GM12878 (cell line): ENCODE data around the gene LMBRD1.

ENCODE experiments used
- MYC ChIP-seq: IDR thresholded peaks from 2 replicates; pipeline ENCODE4 v1.6.1; 2011; ENCODE audit warnings: mild to moderate bottlenecking, low read length, moderate library complexity, inconsistent platforms; ENCODE audit not compliant: insufficient read depth, insufficient replicate concordance, insufficient read length, severe bottlenecking
- TARDBP ChIP-seq: IDR thresholded peaks from 2 replicates; pipeline ENCODE4 v1.6.1; 2016; ENCODE audit warnings: borderline replicate concordance
- YBX1 ChIP-seq: fragments of 450-650 bp; IDR thresholded peaks from 2 replicates; pipeline ENCODE4 v1.6.1; 2016; ENCODE audit warnings: antibody characterized with exemption
- TF ChIP-seq, protein P1 (sequence below), 3 experiments: IDR thresholded peaks in 2 of 3; conservative IDR thresholded peaks in 1 of 3; 2 replicates each; pipeline ENCODE4 v1.5.1; 2011; ENCODE audit warnings: low read depth in 3 of 3, low read length in 3 of 3, mild to moderate bottlenecking in 3 of 3, control low read depth in 2 of 3, moderate library complexity in 2 of 3, inconsistent platforms in 1 of 3, mixed read lengths in 1 of 3; ENCODE audit not compliant: control insufficient read depth in 2 of 3, insufficient read depth in 1 of 3; ENCODE audit errors: extremely low read depth in 1 of 3
- TF ChIP-seq, protein P2 (sequence below): IDR thresholded peaks from 2 replicates; pipeline ENCODE4 v1.6.1; 2012; ENCODE audit warnings: low read depth, low read length, improper control_type of control experiment
- TF ChIP-seq, protein P3 (sequence below): fragments of 450-650 bp; IDR thresholded peaks from 2 replicates; pipeline ENCODE4 v1.6.1; 2017; ENCODE audit warnings: borderline replicate concordance

DNA sequence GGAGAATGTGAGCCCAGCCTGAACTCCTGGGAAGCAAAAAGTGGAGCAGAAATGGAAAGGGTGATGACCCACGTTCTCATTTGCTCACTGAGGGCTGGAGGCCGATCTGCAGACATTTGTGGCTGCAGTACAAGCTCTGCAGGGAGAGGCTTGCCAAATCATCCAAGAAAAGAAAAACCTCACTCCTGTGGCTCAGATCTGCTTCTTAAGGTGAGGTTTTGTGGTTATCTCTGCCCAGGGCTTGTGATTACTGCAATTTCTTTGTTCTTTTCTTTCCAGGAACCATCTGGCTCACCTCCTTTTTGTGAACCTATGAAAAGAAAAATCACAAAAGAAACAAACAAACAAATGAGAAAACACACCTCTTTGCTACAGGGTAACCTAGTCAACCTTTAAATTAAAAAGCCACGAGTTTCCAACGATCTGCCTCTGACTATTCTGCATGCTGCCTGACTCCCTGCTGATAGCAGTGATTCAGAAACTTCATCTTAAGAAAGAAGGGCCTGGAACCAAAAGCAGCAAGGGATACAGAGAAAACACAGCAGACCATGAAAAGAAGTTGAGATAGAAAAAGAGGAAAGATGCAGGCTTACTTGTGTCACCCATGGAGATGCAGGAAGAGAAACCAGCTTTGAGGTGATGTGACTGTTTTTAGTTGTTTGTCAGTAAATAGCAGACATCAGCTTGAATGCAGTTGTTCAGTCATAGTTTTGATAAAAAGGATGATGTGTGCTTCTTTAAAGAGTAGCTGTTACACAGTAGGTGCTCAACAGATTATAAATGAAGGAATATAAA is 165.1 kb downstream of the LMBRD1 start:
- TF ChIP-seq TARDBP (no peak), YBX1 (no peak), MYC (no peak)
- TF ChIP-seq, protein P1, sequence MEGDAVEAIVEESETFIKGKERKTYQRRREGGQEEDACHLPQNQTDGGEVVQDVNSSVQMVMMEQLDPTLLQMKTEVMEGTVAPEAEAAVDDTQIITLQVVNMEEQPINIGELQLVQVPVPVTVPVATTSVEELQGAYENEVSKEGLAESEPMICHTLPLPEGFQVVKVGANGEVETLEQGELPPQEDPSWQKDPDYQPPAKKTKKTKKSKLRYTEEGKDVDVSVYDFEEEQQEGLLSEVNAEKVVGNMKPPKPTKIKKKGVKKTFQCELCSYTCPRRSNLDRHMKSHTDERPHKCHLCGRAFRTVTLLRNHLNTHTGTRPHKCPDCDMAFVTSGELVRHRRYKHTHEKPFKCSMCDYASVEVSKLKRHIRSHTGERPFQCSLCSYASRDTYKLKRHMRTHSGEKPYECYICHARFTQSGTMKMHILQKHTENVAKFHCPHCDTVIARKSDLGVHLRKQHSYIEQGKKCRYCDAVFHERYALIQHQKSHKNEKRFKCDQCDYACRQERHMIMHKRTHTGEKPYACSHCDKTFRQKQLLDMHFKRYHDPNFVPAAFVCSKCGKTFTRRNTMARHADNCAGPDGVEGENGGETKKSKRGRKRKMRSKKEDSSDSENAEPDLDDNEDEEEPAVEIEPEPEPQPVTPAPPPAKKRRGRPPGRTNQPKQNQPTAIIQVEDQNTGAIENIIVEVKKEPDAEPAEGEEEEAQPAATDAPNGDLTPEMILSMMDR (IDR thresholded peaks at IDR 0.05 in 2 of 3, conservative IDR thresholded peaks at IDR 0.05 in 1 of 3; ENCODE audit: control insufficient read depth in 2 of 3, extremely low read depth in 1 of 3, insufficient read depth in 1 of 3, low read depth in 3 of 3, low read length in 3 of 3), result no peak
- TF ChIP-seq, protein P2, sequence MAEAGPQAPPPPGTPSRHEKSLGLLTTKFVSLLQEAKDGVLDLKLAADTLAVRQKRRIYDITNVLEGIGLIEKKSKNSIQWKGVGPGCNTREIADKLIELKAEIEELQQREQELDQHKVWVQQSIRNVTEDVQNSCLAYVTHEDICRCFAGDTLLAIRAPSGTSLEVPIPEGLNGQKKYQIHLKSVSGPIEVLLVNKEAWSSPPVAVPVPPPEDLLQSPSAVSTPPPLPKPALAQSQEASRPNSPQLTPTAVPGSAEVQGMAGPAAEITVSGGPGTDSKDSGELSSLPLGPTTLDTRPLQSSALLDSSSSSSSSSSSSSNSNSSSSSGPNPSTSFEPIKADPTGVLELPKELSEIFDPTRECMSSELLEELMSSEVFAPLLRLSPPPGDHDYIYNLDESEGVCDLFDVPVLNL, result no peak
- TF ChIP-seq, protein P3, sequence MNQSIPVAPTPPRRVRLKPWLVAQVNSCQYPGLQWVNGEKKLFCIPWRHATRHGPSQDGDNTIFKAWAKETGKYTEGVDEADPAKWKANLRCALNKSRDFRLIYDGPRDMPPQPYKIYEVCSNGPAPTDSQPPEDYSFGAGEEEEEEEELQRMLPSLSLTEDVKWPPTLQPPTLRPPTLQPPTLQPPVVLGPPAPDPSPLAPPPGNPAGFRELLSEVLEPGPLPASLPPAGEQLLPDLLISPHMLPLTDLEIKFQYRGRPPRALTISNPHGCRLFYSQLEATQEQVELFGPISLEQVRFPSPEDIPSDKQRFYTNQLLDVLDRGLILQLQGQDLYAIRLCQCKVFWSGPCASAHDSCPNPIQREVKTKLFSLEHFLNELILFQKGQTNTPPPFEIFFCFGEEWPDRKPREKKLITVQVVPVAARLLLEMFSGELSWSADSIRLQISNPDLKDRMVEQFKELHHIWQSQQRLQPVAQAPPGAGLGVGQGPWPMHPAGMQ, result no peak
